OCI-LY1 (cell line): ENCODE results near the gene NUFIP2.

ENCODE experiments used
- H2AFZ ChIP-seq: fragments of 200-600 bp; sonication (generic), shearing (Covaris generic); 2 replicates; pipeline ENCODE4 v1.6.0; 2014; ENCODE audit warnings: antibody characterized with exemption, mild to moderate bottlenecking, low read length
- H3F3A ChIP-seq: fragments of 200-600 bp; sonication (generic), shearing (Covaris generic); 2 replicates; pipeline ENCODE4 v1.6.0; 2014; ENCODE audit warnings: mild to moderate bottlenecking, antibody characterized with exemption, low read length, moderate library complexity; ENCODE audit not compliant: insufficient read depth
- H3K27ac ChIP-seq: fragments of 200-600 bp; sonication (generic); 2 replicates; pipeline ENCODE4 v1.5.1; 2014; ENCODE audit warnings: low read length, mixed run types, mild to moderate bottlenecking, low read depth; ENCODE audit not compliant: poor library complexity, severe bottlenecking
- H3K27me3 ChIP-seq: fragments of 200-600 bp; sonication (generic); 2 replicates; pipeline ENCODE4 v1.6.0; 2014; ENCODE audit warnings: antibody characterized with exemption, mild to moderate bottlenecking, low read length, moderate library complexity; ENCODE audit not compliant: insufficient read depth
- H3K36me3 ChIP-seq: fragments of 200-600 bp; sonication (generic); 2 replicates; pipeline ENCODE4 v1.6.1; 2014; ENCODE audit warnings: mild to moderate bottlenecking, antibody characterized with exemption, low read length, moderate library complexity, mixed read lengths; ENCODE audit not compliant: insufficient read depth
- H3K4me1 ChIP-seq: fragments of 200-600 bp; sonication (generic); 2 replicates; pipeline ENCODE4 v1.5.1; 2014; ENCODE audit warnings: mild to moderate bottlenecking, low read length, moderate library complexity; ENCODE audit not compliant: insufficient read depth, severe bottlenecking
- H3K4me2 ChIP-seq: fragments of 200-600 bp; sonication (generic), shearing (Covaris generic); 2 replicates; pipeline ENCODE4 v1.6.1; 2014; ENCODE audit warnings: low read length
- H3K4me3 ChIP-seq: fragments of 200-600 bp; sonication (generic); 2 replicates; pipeline ENCODE4 v1.5.1; 2014; ENCODE audit warnings: low read length, low read depth, mild to moderate bottlenecking, mixed read lengths; ENCODE audit not compliant: poor library complexity, severe bottlenecking
- H3K79me2 ChIP-seq: fragments of 200-600 bp; shearing (Covaris generic); 2 replicates; pipeline ENCODE4 v1.6.1; 2016; ENCODE audit warnings: mixed run types, low read length, mixed read lengths; ENCODE audit not compliant: insufficient read depth
- H3K9ac ChIP-seq: fragments of 200-600 bp; sonication (generic), shearing (Covaris generic); 2 replicates; pipeline ENCODE4 v1.6.1; 2014; ENCODE audit warnings: mild to moderate bottlenecking, low read length, mixed read lengths
- H3K9me2 ChIP-seq: fragments of 200-600 bp; sonication (generic), shearing (Covaris generic); 2 replicates; pipeline ENCODE4 v1.6.1; 2014; ENCODE audit warnings: low read depth, mild to moderate bottlenecking, low read length, mixed read lengths
- H3K9me3 ChIP-seq: fragments of 200-600 bp; shearing (Covaris generic); 2 replicates; pipeline ENCODE4 v1.6.1; 2014; ENCODE audit warnings: low read length, mixed read lengths
- H4K20me1 ChIP-seq: fragments of 200-600 bp; sonication (generic), shearing (Covaris generic); 2 replicates; pipeline ENCODE4 v1.6.0; 2016; ENCODE audit warnings: mild to moderate bottlenecking, low read length; ENCODE audit not compliant: insufficient read depth
- EZH2 ChIP-seq: fragments of 200-600 bp; sonication (generic), shearing (Covaris generic); IDR thresholded peaks from 2 replicates; pipeline ENCODE4 v1.8.0; 2017; ENCODE audit warnings: borderline replicate concordance, mixed run types, mild to moderate bottlenecking, antibody characterized with exemption, low read length, moderate library complexity, mixed read lengths
- TF ChIP-seq, protein P1 (sequence below): fragments of 200-600 bp; sonication (generic), shearing (Covaris generic); IDR thresholded peaks from 2 replicates; pipeline ENCODE4 v1.5.1; 2017; ENCODE audit warnings: mild to moderate bottlenecking, antibody characterized with exemption, low read length, moderate library complexity, mixed read lengths

The NUFIP2 gene

DNA sequence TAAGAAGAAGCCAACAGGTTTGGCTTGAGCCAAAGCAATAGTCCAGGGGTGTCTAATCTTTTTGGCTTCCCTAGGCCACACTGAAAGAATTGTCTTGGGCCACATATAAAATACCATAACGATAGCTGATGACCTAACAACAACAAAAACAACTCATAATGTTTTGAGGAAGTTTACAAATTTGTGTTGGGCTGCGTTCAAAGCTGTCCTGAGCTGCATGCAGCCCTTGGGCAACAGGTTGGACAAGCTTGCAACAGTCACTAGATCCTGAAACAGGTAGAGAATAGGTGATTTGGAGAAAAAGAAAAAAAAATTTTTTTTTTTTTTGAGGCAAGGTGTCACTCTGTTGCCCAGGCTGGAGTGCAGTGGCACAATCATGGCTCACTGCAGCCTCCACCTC, 42.8 kb downstream of the NUFIP2 start:
- H3K27me3 ChIP-seq: no peaks in the 10 kb centered on the region
- no peaks in the 10 kb centered on the region for H4K20me1 ChIP-seq
- no peaks in the 10 kb centered on the region for H3K9me2 ChIP-seq
- no peaks in the 10 kb centered on the region for H3K79me2 ChIP-seq
- no peaks in the 10 kb centered on the region for H3K9me3 ChIP-seq
- peaks cover 11% of the 10 kb centered on the region; the same call in 1 of the 2 replicates for H3F3A ChIP-seq
- H3K9ac ChIP-seq: no peak overlapping the region
- H3K4me2 ChIP-seq: no peak overlapping the region
- no peak overlapping the region for H3K4me3 ChIP-seq
- no peaks in the 10 kb centered on the region for H3K4me1 ChIP-seq
- TF ChIP-seq, protein P1, sequence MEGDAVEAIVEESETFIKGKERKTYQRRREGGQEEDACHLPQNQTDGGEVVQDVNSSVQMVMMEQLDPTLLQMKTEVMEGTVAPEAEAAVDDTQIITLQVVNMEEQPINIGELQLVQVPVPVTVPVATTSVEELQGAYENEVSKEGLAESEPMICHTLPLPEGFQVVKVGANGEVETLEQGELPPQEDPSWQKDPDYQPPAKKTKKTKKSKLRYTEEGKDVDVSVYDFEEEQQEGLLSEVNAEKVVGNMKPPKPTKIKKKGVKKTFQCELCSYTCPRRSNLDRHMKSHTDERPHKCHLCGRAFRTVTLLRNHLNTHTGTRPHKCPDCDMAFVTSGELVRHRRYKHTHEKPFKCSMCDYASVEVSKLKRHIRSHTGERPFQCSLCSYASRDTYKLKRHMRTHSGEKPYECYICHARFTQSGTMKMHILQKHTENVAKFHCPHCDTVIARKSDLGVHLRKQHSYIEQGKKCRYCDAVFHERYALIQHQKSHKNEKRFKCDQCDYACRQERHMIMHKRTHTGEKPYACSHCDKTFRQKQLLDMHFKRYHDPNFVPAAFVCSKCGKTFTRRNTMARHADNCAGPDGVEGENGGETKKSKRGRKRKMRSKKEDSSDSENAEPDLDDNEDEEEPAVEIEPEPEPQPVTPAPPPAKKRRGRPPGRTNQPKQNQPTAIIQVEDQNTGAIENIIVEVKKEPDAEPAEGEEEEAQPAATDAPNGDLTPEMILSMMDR: no peak
- TF ChIP-seq EZH2: no peak
- no peak overlapping the region for H2AFZ ChIP-seq
- H3K36me3 ChIP-seq: no peaks in the 10 kb centered on the region
- no peak overlapping the region for H3K27ac ChIP-seq

DNA sequence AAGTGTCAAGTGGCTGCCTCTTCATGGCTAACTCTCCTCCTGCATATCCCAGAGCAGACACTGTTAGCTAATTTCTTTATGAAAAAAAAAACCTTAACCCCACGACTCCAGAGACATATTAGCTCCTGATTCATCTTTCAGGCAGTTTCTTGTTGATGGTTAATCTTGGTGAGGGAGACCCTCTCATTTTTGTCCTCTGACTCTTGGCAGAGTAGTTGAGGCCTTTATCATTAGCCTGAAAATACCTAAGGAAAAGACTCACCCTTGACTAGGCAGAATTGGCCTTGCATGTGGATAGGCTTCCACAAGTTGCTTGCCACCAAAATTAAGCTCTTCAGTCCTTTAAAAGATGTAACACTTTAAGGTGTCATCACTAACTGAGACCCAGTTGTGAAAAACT, 43.3 kb downstream of the NUFIP2 start:
- Histone ChIP-seq H3F3A (peaks cover 11% of the 10 kb centered on the region; the same call in 1 of the 2 replicates), H3K27me3 (no peaks in the 10 kb centered on the region), H3K9me2 (no peaks in the 10 kb centered on the region), H3K4me2 (no peak overlapping the region), H3K9ac (no peak overlapping the region), H2AFZ (no peak overlapping the region), H3K9me3 (no peaks in the 10 kb centered on the region), H3K79me2 (no peaks in the 10 kb centered on the region), H4K20me1 (no peaks in the 10 kb centered on the region), H3K4me1 (no peaks in the 10 kb centered on the region), H3K36me3 (no peaks in the 10 kb centered on the region), H3K4me3 (no peak overlapping the region), H3K27ac (no peak overlapping the region)
- TF ChIP-seq, protein P1: no peak
- no peak for TF ChIP-seq EZH2

DNA sequence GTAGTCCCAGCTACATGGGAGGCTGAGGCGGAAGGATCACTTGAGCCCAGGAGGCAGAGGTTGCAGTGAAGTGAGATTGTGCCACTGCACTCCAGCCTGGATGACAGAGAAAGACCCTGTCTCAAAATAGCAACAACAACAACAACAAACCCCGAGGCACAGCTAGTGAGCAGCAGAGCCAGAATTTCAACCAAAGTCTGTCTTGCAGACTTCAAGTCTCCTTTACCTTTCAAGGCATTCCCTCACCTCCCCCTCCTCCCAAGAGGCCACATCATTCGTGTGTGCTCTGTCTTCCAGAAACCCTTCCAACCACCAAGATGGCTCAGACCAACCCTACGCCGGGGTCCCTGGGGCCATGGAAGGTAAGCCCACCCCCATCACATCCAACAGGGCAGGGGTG, 45.1 kb downstream of the NUFIP2 start:
- no peak overlapping the region for H3K4me2 ChIP-seq
- no peak overlapping the region for H2AFZ ChIP-seq
- no peaks in the 10 kb centered on the region for H4K20me1 ChIP-seq
- H3K9ac ChIP-seq: no peak overlapping the region
- no peaks in the 10 kb centered on the region for H3K36me3 ChIP-seq
- H3K4me1 ChIP-seq: no peaks in the 10 kb centered on the region
- H3K27me3 ChIP-seq: no peaks in the 10 kb centered on the region
- no peak overlapping the region for H3K4me3 ChIP-seq
- H3K9me2 ChIP-seq: no peaks in the 10 kb centered on the region
- TF ChIP-seq, protein P1: no peak
- no peak for TF ChIP-seq EZH2
- no peaks in the 10 kb centered on the region for H3K9me3 ChIP-seq
- H3F3A ChIP-seq: peaks cover 6% of the 10 kb centered on the region; the same call in 1 of the 2 replicates
- no peaks in the 10 kb centered on the region for H3K79me2 ChIP-seq
- no peak overlapping the region for H3K27ac ChIP-seq
